ENCODE data around the gene PCSK1. TPM values are rescaled to one million over a fixed set of nuclear protein-coding genes. Genes with fewer than 3 reads are reported as not detected.

PCSK1 gene
- total RNA-seq, 1 experiment from 2014 or later, result not detected

DNA sequence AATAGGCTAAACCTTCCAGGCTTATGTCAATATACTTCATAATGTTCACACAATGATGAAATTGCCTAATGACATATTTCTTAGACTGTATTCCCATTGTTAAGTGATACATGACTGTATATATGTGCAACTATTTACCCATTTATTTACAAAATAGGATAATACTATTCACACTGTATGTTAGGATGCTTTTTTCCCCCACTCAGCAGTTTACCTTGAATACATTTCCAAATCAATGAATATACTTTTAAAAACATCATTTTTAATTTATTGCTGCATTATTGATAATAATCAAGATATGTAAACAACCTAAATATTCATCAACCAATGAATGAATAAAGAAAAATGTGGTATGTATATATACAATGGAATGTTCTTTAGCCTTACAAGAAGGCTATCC lies 55.5 kb downstream of the PCSK1 start:
- ATAC-seq (no peak), DNase-seq (ENCODE audit: low read depth, low spot score) (no peak)
- intact Hi-C loops (cut with micrococcal nuclease; ENCODE audit: unreplicated experiment) (no loop called here), in situ Hi-C loops (cut with HindIII; ENCODE audit: low pct_unique_long_range_greater_than_20kb, low sequenced_read_pairs) (no loop called here)
- ChIA-PET POLR2A (no interaction called here), CTCF (no interaction called here)
- Histone ChIP-seq H3K36me3 (ENCODE audit: control insufficient read depth, insufficient read depth, low read length) (no peaks in the 10 kb centered on the region), H3K4me1 (ENCODE audit: control insufficient read depth, insufficient read depth, low read length) (no peaks in the 10 kb centered on the region), H3K9me3 (ENCODE audit: control insufficient read depth, insufficient read depth, low read depth, low read length) (no peaks in the 10 kb centered on the region), H3K4me3 (ENCODE audit: low read depth in 2 of 2, low read length in 2 of 2) (no peak overlapping the region), H3K27me3 (ENCODE audit: control insufficient read depth, insufficient read depth, low read length) (peaks cover 29% of the 10 kb centered on the region), H3K27ac (ENCODE audit: low read length) (no peak overlapping the region)
- TF ChIP-seq, protein P1, sequence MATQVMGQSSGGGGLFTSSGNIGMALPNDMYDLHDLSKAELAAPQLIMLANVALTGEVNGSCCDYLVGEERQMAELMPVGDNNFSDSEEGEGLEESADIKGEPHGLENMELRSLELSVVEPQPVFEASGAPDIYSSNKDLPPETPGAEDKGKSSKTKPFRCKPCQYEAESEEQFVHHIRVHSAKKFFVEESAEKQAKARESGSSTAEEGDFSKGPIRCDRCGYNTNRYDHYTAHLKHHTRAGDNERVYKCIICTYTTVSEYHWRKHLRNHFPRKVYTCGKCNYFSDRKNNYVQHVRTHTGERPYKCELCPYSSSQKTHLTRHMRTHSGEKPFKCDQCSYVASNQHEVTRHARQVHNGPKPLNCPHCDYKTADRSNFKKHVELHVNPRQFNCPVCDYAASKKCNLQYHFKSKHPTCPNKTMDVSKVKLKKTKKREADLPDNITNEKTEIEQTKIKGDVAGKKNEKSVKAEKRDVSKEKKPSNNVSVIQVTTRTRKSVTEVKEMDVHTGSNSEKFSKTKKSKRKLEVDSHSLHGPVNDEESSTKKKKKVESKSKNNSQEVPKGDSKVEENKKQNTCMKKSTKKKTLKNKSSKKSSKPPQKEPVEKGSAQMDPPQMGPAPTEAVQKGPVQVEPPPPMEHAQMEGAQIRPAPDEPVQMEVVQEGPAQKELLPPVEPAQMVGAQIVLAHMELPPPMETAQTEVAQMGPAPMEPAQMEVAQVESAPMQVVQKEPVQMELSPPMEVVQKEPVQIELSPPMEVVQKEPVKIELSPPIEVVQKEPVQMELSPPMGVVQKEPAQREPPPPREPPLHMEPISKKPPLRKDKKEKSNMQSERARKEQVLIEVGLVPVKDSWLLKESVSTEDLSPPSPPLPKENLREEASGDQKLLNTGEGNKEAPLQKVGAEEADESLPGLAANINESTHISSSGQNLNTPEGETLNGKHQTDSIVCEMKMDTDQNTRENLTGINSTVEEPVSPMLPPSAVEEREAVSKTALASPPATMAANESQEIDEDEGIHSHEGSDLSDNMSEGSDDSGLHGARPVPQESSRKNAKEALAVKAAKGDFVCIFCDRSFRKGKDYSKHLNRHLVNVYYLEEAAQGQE (IDR thresholded peaks at IDR 0.05; ENCODE audit: insufficient read depth in 1 of 2, low read depth in 2 of 2, low read length in 1 of 2), result no peak
- TF ChIP-seq, protein P2, sequence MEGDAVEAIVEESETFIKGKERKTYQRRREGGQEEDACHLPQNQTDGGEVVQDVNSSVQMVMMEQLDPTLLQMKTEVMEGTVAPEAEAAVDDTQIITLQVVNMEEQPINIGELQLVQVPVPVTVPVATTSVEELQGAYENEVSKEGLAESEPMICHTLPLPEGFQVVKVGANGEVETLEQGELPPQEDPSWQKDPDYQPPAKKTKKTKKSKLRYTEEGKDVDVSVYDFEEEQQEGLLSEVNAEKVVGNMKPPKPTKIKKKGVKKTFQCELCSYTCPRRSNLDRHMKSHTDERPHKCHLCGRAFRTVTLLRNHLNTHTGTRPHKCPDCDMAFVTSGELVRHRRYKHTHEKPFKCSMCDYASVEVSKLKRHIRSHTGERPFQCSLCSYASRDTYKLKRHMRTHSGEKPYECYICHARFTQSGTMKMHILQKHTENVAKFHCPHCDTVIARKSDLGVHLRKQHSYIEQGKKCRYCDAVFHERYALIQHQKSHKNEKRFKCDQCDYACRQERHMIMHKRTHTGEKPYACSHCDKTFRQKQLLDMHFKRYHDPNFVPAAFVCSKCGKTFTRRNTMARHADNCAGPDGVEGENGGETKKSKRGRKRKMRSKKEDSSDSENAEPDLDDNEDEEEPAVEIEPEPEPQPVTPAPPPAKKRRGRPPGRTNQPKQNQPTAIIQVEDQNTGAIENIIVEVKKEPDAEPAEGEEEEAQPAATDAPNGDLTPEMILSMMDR (IDR thresholded peaks at IDR 0.05), result no peak
- no peak for TF ChIP-seq SIN3A (IDR thresholded peaks at IDR 0.05; ENCODE audit: borderline replicate concordance, insufficient read depth, low read depth, low read length)
- BruUV-seq (replicated peaks), result no TSS peak

DNA sequence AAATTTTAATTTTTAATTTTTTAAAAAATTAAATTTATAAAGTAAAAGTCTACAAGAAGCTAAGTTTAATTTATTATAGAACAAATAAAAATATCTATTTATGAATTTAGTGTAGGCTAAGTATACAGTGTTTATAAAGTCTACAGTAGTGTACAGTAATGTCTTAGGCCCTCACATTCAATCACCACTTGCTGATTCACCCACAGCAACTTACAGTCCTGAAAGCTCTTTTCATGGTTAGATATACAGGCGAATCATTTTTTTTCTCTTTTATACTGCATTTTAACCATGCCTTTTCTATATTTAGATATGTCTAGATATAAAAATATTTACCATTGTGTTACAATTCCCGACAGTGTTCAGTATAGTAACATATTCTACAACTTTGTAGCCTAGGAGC lies 55.9 kb downstream of the PCSK1 start:
- ChIA-PET CTCF (no interaction called here), POLR2A (no interaction called here)
- Histone ChIP-seq H3K9me3 (ENCODE audit: control insufficient read depth, insufficient read depth, low read depth, low read length) (no peaks in the 10 kb centered on the region), H3K27me3 (ENCODE audit: control insufficient read depth, insufficient read depth, low read length) (peaks cover 29% of the 10 kb centered on the region), H3K4me1 (ENCODE audit: control insufficient read depth, insufficient read depth, low read length) (no peaks in the 10 kb centered on the region), H3K27ac (ENCODE audit: low read length) (no peak overlapping the region), H3K36me3 (ENCODE audit: control insufficient read depth, insufficient read depth, low read length) (no peaks in the 10 kb centered on the region), H3K4me3 (ENCODE audit: low read depth in 2 of 2, low read length in 2 of 2) (no peak overlapping the region)
- no peak for TF ChIP-seq TCF7L2 (IDR thresholded peaks at IDR 0.05; ENCODE audit: low read depth, low read length)
- TF ChIP-seq, protein P2 (IDR thresholded peaks at IDR 0.05), result no peak
- no peak for TF ChIP-seq POLR2AphosphoS5 (IDR thresholded peaks at IDR 0.05; ENCODE audit: low read depth, low read length)
- TF ChIP-seq, protein P1 (IDR thresholded peaks at IDR 0.05; ENCODE audit: insufficient read depth in 1 of 2, low read depth in 2 of 2, low read length in 1 of 2), result no peak
- TF ChIP-seq SIN3A (IDR thresholded peaks at IDR 0.05; ENCODE audit: borderline replicate concordance, insufficient read depth, low read depth, low read length), result no peak
- ATAC-seq (no peak), DNase-seq (ENCODE audit: low read depth, low spot score) (no peak)
- intact Hi-C loops (cut with micrococcal nuclease; ENCODE audit: unreplicated experiment), result no loop called here
- in situ Hi-C loops (cut with HindIII; ENCODE audit: low pct_unique_long_range_greater_than_20kb, low sequenced_read_pairs), result no loop called here
- no TSS peak for BruUV-seq (replicated peaks)

All from Panc1 (cell line).